GM12872 (cell line): Measurements from ENCODE around the gene CPNE7.

Source experiments
- CTCF ChIP-seq: IDR thresholded peaks from 3 replicates; pipeline ENCODE4 v1.5.1; 2011; ENCODE audit warnings: low read depth, mild to moderate bottlenecking, low read length, moderate library complexity; ENCODE audit not compliant: insufficient read depth

Gene CPNE7

DNA sequence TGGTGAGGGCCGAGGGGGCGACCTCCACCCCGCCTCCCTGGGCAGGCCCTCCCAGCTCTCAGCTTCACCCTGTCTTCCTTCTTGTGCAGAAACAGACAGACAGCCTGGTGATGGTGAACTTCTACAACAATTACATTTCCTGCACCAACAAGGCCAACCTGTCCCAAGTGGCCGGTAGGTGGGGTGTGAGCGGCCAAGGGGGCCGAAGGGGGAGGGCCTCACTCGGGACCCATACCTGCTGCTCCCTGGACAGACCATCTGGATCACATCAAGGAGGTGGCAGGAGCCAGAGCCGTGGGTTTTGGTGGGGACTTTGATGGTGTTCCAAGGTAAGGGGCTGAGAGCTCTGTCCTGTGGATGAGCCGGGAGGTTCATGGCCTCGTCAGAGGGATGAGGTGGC is 61.8 kb downstream of the CPNE7 start:
- no peak for TF ChIP-seq CTCF

DNA sequence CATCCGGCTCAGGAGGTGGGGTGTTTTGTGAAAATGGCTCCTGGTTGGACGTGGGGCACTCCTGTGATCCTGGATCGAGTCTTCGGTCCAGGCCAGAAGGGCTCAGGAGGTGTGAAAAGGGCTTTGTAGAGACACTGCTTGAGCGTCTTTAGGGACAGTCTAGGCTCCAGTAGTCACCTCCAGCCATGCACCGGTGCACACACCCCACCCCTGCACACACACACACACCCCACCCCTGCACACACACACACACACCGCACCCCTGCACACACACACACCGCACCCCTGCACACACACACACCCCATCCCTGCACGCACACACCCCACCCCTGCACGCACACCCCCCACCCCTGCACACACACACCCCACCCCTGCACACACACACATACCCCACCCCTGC is 62.9 kb downstream of the CPNE7 start:
- TF ChIP-seq CTCF = no peak

GRCh38 chr16:89639385-89639784 is 63.8 kb downstream of the CPNE7 start:
- no peak for TF ChIP-seq CTCF

DNA sequence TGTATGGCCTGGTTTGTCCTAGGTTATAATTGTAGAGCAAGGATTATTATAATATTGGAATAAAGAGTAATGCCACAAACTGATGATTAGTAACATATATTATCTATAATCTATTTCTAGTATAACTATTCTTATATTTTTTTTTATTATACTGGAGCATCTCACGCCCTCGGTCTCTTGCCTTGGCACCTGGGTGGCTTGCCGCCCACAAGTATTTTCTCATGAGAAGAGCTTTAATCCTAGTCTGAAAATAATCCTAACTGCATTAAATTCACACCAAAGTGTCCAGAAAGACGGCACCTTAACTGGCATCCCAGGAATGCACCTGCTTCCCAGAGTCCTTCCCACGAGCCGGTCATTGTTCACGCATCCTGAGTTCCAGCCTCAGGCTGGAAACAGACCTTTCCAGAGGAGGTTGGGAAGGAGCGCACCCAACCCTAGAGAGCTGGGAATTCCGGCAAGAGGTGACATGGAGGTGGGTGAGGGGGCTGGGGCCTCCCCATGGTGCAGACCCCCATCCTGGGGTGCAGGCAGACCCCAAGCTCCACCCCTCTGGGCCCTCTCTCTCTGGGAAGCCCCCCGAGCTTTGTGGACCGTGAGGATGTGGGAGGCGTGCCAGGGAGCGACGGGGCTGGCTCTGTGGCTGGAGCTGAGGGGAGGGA is 66.0 kb downstream of the CPNE7 start:
- TF ChIP-seq CTCF = no peak

GRCh38 chr16:89642574-89642973 is 67.0 kb downstream of the CPNE7 start:
- no peak for TF ChIP-seq CTCF

GRCh38 chr16:89643769-89644300 is 68.3 kb downstream of the CPNE7 start:
- no peak for TF ChIP-seq CTCF

GRCh38 chr16:89645122-89645521 is 69.6 kb downstream of the CPNE7 start:
- TF ChIP-seq CTCF = no peak

GRCh38 chr16:89646270-89646669 is 70.7 kb downstream of the CPNE7 start:
- TF ChIP-seq CTCF = no peak
